Measurements from ENCODE around the gene RSPO4. TPM values are rescaled to one million over a fixed set of nuclear protein-coding genes. Genes with fewer than 3 reads are reported as not detected.

RSPO4 gene
- total RNA-seq, 6 experiments from 2014 or later, result 0.07 to 0.51 TPM; not detected in 4

- TF ChIP-seq POLR2A (IDR thresholded peaks at IDR 0.05) (no peak), CTCF (IDR thresholded peaks at IDR 0.05) (no peak)
- intact Hi-C loops (cut with DNase I), result no loop called here
- ATAC-seq, result no peak
Observed at GRCh38 chr20:933029-933428, 69.1 kb downstream of the RSPO4 start.

GRCh38 chr20:931401-931800 is 70.7 kb downstream of the RSPO4 start:
- no peak overlapping the region for H3K27ac ChIP-seq
- H3K9me3 ChIP-seq, result peaks cover 0 to 5% (median 0%) of the 10 kb centered on the region in 4 donors
- intact Hi-C loops (cut with DNase I), result no loop called here
- 31% methylated on average over 1 of the region's 1 CpG for WGBS (ENCODE audit: insufficient coverage, low coverage, low lambda C conversion rate, missing lambda C conversion rate)
- no peaks in the 10 kb centered on the region for H3K4me1 ChIP-seq
- no peak for TF ChIP-seq POLR2A (IDR thresholded peaks at IDR 0.05)
- TF ChIP-seq CTCF (IDR thresholded peaks at IDR 0.05), result no peak
- H3K36me3 ChIP-seq, result no peaks in the 10 kb centered on the region
- no peaks in the 10 kb centered on the region for H3K27me3 ChIP-seq
- no peak for ATAC-seq
- no peak overlapping the region for H3K4me3 ChIP-seq
- no peak for DNase-seq

More at GRCh38 chr20:933029-933428, 69.1 kb downstream of the RSPO4 start:
- H3K27ac ChIP-seq, result no peak overlapping the region
- DNase-seq, result no peak
- WGBS (ENCODE audit: insufficient coverage, low coverage, low lambda C conversion rate, missing lambda C conversion rate), result 56% methylated on average over 2 of the region's 2 CpGs
- no peaks in the 10 kb centered on the region for H3K36me3 ChIP-seq
- H3K27me3 ChIP-seq, result no peaks in the 10 kb centered on the region
- H3K9me3 ChIP-seq, result peaks cover 0 to 5% (median 0%) of the 10 kb centered on the region in 4 donors
- H3K4me3 ChIP-seq, result no peak overlapping the region
- H3K4me1 ChIP-seq, result no peaks in the 10 kb centered on the region

GRCh38 chr20:926670-927069 is 75.4 kb downstream of the RSPO4 start:
- no peak for ATAC-seq
- Histone ChIP-seq H3K27ac (no peak overlapping the region), H3K36me3 (no peaks in the 10 kb centered on the region), H3K4me3 (no peak overlapping the region), H3K27me3 (no peaks in the 10 kb centered on the region), H3K9me3 (peaks cover 0 to 5% (median 0%) of the 10 kb centered on the region in 4 donors), H3K4me1 (no peaks in the 10 kb centered on the region)
- no peak for TF ChIP-seq POLR2A (IDR thresholded peaks at IDR 0.05)
- TF ChIP-seq CTCF (IDR thresholded peaks at IDR 0.05), result no peak
- no peak for DNase-seq
- intact Hi-C loops (cut with DNase I), result no loop called here
- 58% methylated on average over 6 of the region's 6 CpGs for WGBS (ENCODE audit: insufficient coverage, low coverage, low lambda C conversion rate, missing lambda C conversion rate)

GRCh38 chr20:925516-925915 is 76.6 kb downstream of the RSPO4 start:
- ATAC-seq (no peak), DNase-seq (peak in 1 of 3 donors; percentile 5)
- intact Hi-C loops (cut with DNase I), result no loop called here
- H3K27me3 ChIP-seq, result no peaks in the 10 kb centered on the region
- no peak overlapping the region for H3K4me3 ChIP-seq
- no peak overlapping the region for H3K27ac ChIP-seq
- H3K4me1 ChIP-seq, result no peaks in the 10 kb centered on the region
- WGBS (ENCODE audit: insufficient coverage, low coverage, low lambda C conversion rate, missing lambda C conversion rate), result 81% methylated on average over 4 of the region's 9 CpGs
- TF ChIP-seq CTCF (IDR thresholded peaks at IDR 0.05), result no peak
- TF ChIP-seq POLR2A (IDR thresholded peaks at IDR 0.05), result no peak
- H3K9me3 ChIP-seq, result no peaks in the 10 kb centered on the region
- no peaks in the 10 kb centered on the region for H3K36me3 ChIP-seq

- Histone ChIP-seq H3K27ac (no peak overlapping the region), H3K9me3 (no peaks in the 10 kb centered on the region), H3K27me3 (no peaks in the 10 kb centered on the region), H3K4me1 (no peaks in the 10 kb centered on the region), H3K4me3 (no peak overlapping the region), H3K36me3 (no peaks in the 10 kb centered on the region)
- peak in 1 of 4 donors; percentile 29 for ATAC-seq
- intact Hi-C loops (cut with DNase I), result no loop called here
- TF ChIP-seq POLR2A (IDR thresholded peaks at IDR 0.05), result no peak
- no peak for TF ChIP-seq CTCF (IDR thresholded peaks at IDR 0.05)
- no peak for DNase-seq
Observed at GRCh38 chr20:924639-925038, 77.5 kb downstream of the RSPO4 start.

Data from right lobe of liver (tissue), 6 donors.